HG03064 (cell line): ENCODE measurements around the gene CES5A.
"Not testable (repeated sequence)": the region's sequence is repeated elsewhere in the genome, so short reads cannot be mapped to it uniquely, and the experiment has no call there.

Experiments used
- ATAC-seq: cut with Tn5 transposase; IDR thresholded peaks from one replicate; pipeline ENCODE4 v1.9.1; 2021; ENCODE audit warnings: low read depth; ENCODE audit not compliant: unreplicated experiment

The CES5A gene

GRCh38 chr16:55832425-55832772 lies 42.8 kb downstream of the CES5A start:
- no peak for ATAC-seq

GRCh38 chr16:55830658-55831294 lies 44.4 kb downstream of the CES5A start:
- ATAC-seq: no peak

DNA sequence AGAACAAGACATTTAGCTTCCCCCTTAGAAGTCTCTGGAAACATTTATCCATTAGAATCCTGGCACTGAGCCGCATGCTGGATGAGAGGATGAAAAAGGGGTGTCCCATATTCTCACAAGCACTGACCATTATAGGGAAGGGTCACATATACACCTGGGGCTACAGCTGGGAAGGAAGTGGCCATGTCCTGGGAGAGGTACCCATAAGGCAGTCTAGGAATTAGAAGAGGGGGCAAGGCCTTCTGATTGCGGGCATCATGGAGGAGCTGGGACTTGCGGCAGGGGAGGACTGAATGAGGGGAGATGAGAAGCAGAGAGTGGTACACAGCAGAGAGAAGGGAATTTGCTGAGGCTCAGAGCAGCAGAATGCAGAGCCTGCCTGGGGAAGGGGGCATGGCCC lies 45.9 kb downstream of the CES5A start:
- not testable (repeated sequence) for ATAC-seq

DNA sequence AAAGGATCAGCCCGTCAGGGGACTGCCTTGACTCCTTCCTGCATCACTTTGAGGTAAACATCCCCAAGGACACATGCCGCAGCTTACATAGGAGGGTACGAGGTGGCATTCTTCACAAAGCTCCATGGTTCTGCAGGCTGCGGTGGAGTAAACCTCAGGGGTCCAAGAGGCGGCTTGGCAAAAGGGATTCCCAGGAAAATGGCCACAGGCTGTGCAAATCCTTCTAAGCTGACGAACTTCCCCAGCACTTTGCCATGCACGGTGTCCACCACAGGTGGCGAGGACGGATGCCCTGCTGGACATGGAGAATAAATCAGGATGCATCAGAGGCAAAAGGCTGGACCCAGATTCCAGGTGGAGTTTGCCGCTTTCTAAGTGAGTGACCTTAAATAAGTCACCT lies 46.5 kb downstream of the CES5A start:
- no peak for ATAC-seq

- no peak for ATAC-seq
Observed at GRCh38 chr16:55825115-55825728, 50.0 kb downstream of the CES5A start.

- no peak for ATAC-seq
Observed at GRCh38 chr16:55824473-55825000, 50.6 kb downstream of the CES5A start.

- no peak for ATAC-seq
Observed at GRCh38 chr16:55822280-55822810, 52.8 kb downstream of the CES5A start.

GRCh38 chr16:55821210-55821609 lies 54.0 kb downstream of the CES5A start:
- no peak for ATAC-seq

- no peak for ATAC-seq
Observed at GRCh38 chr16:55820615-55821014, 54.6 kb downstream of the CES5A start.

DNA sequence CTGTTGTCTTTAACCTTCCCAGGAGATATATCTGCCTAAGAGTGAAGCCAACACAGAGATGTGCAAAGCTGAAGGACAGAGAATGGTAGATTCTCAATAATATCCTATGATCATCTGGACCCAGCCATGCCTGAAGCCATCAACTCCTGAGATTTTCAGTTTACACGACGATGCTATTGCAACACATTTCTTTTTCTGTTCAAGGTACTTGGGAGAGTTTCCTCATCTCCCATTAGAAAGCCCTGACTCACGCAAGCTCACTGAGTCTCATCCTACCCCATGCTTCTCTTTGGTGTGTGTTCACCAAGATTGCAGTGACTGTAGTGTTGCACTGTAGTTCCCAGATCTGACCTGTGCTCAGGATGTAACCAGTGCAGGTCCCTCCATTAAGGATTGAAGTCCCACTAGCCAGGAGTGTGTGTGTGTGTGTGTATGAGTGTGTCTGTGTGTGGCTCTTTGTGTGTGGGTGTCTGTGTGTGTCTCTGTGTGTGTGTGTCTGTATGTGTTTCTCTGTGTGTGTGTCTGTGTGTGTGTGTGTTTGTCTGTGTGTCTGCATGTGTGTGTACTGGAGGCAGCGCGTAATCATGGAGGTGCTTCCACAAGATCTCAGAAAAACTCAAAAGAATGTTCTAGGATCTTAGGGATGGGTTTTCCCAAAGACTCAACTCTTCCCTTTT lies 57.8 kb downstream of the CES5A start:
- no peak for ATAC-seq

DNA sequence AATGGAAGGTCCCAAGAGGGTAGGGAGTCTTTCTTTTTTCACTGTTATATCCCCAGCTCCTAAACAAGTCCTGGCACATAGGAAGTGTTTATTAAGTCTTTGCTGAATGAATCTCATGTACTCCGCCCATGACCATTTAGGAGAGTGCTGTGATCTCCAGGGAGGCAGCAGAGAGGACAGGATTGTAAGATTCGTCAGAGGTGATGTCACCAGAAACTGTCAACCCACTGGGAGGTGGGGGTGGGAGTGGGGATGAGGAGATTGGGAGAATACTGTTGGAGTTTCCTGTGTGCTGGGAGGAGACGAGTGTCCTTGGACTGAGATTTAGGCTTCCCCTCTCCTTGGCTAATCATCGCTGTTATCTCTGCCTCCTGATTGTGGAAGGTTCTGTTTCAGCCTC lies 59.0 kb downstream of the CES5A start:
- ATAC-seq: not testable (repeated sequence)

- no peak for ATAC-seq
Observed at GRCh38 chr16:55815320-55815719, 59.9 kb downstream of the CES5A start.

- ATAC-seq: not testable (repeated sequence)
Observed at GRCh38 chr16:55814174-55814573, 61.0 kb downstream of the CES5A start.

GRCh38 chr16:55813730-55814129 lies 61.4 kb downstream of the CES5A start:
- not testable (repeated sequence) for ATAC-seq

- no peak for ATAC-seq
Observed at GRCh38 chr16:55812951-55813350, 62.2 kb downstream of the CES5A start.

DNA sequence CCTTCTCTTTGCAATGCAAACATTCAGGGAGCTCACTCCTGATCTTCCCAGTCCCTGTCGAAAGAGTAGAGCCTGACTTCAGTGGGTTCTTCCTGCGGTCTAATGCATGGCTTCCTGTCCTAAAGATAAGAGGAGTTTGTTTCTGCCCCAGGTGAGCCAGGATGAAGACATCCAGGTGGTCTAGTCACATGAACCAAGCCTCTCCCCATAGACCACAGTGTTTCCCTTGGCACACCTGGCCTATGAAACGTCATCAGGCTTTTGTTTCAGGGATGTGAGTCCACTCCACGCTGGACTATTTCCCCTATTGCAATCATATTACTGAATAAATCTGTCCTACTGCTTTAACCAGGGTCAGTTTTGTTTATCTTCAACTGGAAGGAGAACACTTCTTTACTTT lies 63.4 kb downstream of the CES5A start:
- no peak for ATAC-seq

DNA sequence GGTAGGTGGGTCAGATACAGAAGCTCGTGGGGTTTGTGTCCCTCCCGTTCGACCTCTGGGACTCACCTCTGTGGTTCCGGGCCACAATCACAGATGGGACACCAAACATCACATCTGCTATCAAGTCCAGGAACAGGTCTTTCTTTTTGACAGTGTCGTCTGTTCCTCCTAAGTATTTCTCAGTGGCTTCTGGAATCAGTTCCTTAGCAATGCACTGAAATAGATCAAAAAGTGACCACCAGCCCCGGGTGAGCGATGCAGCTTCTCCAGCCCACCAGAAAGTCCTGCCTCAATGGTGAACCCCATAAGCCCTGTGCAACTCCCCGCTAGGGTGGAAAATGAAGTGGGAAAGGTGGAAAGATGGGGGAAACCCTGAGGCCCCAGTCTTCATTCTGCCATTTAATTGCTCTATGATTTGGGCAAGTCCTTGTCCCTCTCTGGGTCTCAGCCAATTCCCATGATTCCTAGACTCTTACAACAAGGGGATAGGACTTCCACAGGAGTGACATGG lies 64.7 kb downstream of the CES5A start:
- ATAC-seq: no peak

DNA sequence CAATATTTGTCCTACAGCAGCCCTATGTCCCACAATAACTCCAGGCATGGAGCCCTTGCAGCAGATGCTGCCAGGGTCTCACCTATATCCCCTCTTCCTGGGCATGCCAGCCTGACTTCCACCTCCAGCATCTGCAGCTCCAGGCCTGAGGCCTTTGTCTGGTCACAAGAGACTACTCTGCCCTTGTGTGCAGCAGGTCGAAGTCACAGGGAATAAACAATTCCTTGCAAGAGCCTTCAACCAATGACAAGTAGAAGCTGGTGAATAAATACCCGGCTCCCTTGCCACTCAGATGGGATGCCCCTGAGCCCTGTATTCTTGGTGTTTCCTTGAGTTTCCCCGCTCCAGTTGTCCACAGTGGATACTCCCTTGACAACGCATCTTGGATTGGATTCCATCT lies 65.3 kb downstream of the CES5A start:
- no peak for ATAC-seq

DNA sequence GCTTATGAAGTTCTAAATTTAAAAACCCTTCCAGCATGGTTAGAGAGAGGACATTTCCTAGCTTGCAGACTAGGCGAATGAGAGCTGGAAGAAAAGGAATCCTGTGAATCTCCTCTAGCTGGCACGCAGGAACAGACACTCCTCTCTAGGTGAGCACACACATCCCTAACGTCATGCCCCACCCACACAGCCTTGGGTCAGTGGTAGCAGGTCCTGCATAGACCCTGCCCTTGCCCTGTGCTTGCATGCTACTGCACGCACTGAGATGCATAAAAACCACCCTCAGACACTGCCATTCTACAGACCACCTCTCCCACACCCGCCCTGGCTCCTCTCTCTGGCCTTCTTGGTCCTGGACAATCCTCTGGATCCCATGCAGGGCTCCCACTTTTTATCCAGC lies 65.8 kb downstream of the CES5A start:
- ATAC-seq: no peak

- ATAC-seq: not testable (repeated sequence)
Observed at GRCh38 chr16:55808286-55808685, 66.9 kb downstream of the CES5A start.

GRCh38 chr16:55805104-55805503 lies 70.1 kb downstream of the CES5A start:
- ATAC-seq: not testable (repeated sequence)
